ENCODE results near the gene OTOF. TPM values are rescaled to one million over a fixed set of nuclear protein-coding genes. Genes with fewer than 3 reads are reported as not detected.

Gene OTOF
- total and polyA plus RNA-seq, 5 donors from 2014 or later = 0.43 to 2.3 (median 0.51) TPM

DNA sequence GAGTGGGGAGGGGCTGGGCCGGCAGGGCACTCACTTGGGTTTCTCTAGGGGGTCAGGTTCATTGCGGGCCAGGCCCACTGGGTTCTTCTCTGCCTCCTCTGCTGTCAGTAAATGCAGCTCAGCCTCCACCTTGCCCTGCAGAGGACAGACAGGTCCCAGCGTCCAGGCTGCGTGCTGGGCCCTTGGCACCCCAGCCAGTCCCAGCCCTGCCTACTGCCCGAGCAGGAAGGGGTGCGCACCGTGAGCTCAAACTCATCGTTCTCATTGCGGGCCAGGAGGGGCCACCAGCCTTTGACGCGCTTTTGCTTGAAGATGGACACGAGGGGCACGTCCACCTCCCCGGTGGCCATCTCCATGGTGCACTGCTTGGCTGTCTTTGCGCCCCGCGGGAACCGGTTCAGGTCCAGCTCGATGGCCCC is 17.3 kb downstream of the OTOF start:
- Histone ChIP-seq H3K9me3 (ENCODE audit: control insufficient read depth in 2 of 2, low read length in 2 of 2) (no peaks in the 10 kb centered on the region), H3K27me3 (ENCODE audit: control insufficient read depth, insufficient read depth, low read length) (no peaks in the 10 kb centered on the region), H3K27ac (ENCODE audit: insufficient read depth, low read length, poor library complexity, severe bottlenecking) (no peak overlapping the region), H3K36me3 (ENCODE audit: control insufficient read depth, insufficient read depth, low read length) (no peaks in the 10 kb centered on the region), H3K4me1 (ENCODE audit: control insufficient read depth, insufficient read depth, low read length, poor library complexity, severe bottlenecking) (no peaks in the 10 kb centered on the region), H3K4me3 (ENCODE audit: low read depth, low read length) (no peak overlapping the region)
- Mint-ChIP-seq H3K9me3 (peaks cover 0 to 2% (median 0%) of the 10 kb centered on the region in 7 donors), H3K4me3 (no peak overlapping the region), H3K4me1 (no peaks in the 10 kb centered on the region), H3K36me3 (no peaks in the 10 kb centered on the region), H3K27ac (peak overlapping the region in 1 of 3 donors; percentile 26), H3K27me3 (peaks cover 4% of the 10 kb centered on the region)
- no peak for ATAC-seq (ENCODE audit: low read depth in 2 of 2)
- no peak for DNase-seq

DNA sequence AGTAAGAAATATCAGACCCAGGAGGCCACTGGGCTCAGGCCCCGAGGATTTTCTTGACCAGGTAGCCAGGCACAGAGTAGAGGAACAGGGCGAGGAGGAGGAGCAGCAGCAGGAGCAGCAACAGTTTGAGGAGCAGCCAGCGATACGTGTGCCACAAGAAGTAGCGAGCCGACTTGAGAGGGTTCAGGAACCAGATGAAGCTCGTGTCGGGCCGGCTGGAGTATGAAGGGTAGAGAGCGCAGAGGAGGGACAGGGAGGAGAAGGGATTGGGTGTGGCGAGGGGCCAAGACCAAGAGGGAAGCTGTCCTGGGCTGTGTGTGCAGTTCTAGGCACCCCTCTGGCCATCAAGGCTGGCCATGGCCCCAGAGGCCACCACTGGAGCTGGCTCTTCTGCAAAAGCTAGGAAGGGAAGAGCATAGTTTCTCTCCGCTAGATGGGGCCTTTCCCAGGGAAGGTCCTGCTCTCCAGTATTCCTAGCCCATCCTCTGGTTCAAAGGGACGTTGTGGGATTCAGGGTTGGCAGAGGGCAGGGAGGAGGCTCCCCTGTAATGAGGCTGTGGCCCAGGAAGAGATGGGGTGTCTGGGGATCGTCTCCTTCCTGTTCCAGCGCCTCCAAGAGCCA is 17.8 kb downstream of the OTOF start:
- no peaks in the 10 kb centered on the region for H3K4me1 Mint-ChIP-seq
- ATAC-seq (ENCODE audit: low read depth in 2 of 2) = no peak

DNA sequence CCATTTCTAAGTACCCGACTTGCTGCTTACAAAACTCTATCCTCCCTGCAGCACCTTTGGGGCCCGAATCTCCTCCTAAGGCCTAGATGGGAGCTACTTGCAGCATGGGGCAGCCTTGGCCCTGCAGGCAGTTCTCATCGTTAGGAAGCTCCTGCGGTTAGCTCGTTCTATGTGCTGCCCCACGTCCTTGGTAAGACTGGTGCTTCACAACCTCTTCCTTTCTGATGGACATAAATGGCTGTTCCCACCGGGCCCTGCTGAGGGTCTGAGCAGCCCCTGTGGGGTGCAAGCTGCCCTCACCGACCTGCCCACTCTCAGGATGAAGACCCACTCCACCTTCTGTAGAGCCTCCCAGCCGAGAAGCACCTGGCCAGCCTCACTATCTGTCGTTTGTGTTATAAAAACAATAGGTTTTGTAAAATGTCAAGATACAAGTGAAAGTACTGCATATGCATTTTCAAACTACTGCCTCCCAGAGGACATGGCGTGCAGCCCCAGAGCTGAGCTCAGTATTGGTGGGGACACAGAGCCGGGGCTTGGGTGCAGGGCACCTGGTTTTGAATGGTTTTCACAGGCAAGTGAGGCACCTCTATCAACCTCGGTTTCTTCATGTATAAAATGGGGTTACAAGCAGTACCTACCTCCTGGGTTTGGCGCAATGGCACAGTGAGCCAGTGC is 19.4 kb downstream of the OTOF start:
- no peak overlapping the region for H3K27ac ChIP-seq (ENCODE audit: insufficient read depth, low read length, poor library complexity, severe bottlenecking)

More for the DNA sequence above, 17.8 kb downstream of the OTOF start:
- H3K4me3 Mint-ChIP-seq = no peak overlapping the region
- no peak for DNase-seq
- no peak overlapping the region for H3K27ac Mint-ChIP-seq
- H3K36me3 ChIP-seq (ENCODE audit: control insufficient read depth, insufficient read depth, low read length) = no peaks in the 10 kb centered on the region
- peaks cover 0 to 2% (median 0%) of the 10 kb centered on the region in 7 donors for H3K9me3 Mint-ChIP-seq
- H3K27me3 ChIP-seq (ENCODE audit: control insufficient read depth, insufficient read depth, low read length) = no peaks in the 10 kb centered on the region
- H3K36me3 Mint-ChIP-seq = no peaks in the 10 kb centered on the region
- no peak overlapping the region for H3K27ac ChIP-seq (ENCODE audit: insufficient read depth, low read length, poor library complexity, severe bottlenecking)
- peaks cover 4% of the 10 kb centered on the region for H3K27me3 Mint-ChIP-seq
- no peaks in the 10 kb centered on the region for H3K9me3 ChIP-seq (ENCODE audit: control insufficient read depth in 2 of 2, low read length in 2 of 2)
- H3K4me3 ChIP-seq (ENCODE audit: low read depth, low read length) = no peak overlapping the region
- no peaks in the 10 kb centered on the region for H3K4me1 ChIP-seq (ENCODE audit: control insufficient read depth, insufficient read depth, low read length, poor library complexity, severe bottlenecking)

DNA sequence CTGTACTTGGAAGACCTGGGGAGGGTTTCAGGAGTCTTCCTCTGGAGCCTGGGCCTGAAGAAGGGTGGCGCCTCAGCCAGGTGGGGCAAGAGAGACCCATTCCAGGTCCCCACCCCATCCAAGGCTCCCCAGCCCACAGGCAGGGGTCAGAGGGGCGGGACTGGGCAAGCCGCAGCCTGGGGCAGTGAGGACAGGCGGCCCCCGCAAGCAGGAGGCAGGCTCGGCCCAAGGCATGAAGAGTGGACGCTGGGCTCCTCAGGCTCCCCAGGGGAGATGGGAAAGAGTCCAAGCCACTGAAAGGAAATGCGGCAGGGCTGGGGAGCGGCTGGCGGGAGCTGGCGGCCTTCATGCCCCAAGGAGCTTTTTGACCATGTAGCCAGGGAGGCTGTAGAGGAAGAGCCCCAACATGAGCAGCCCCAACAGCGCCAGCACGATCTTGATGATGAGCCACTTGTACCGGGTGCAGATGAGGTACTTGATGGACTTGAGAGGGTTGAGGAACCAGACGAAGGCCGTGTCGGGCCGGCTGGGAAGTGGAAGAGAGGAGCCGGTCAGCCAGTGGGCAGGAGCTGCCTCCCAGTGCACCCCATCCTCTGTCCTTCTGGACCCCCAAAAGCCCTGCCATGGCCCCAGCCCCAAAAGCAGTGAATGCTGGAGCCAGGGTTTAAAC is 20.1 kb downstream of the OTOF start:
- DNase-seq (no peak), ATAC-seq (ENCODE audit: low read depth in 2 of 2) (no peak)
- H3K27me3 ChIP-seq (ENCODE audit: control insufficient read depth, insufficient read depth, low read length) = no peaks in the 10 kb centered on the region
- no peak overlapping the region for H3K4me3 Mint-ChIP-seq
- no peak overlapping the region for H3K27ac ChIP-seq (ENCODE audit: insufficient read depth, low read length, poor library complexity, severe bottlenecking)
- H3K9me3 Mint-ChIP-seq = peaks cover 0 to 3% (median 0%) of the 10 kb centered on the region in 7 donors
- H3K4me1 ChIP-seq (ENCODE audit: control insufficient read depth, insufficient read depth, low read length, poor library complexity, severe bottlenecking) = no peaks in the 10 kb centered on the region
- H3K27ac Mint-ChIP-seq = no peak overlapping the region
- H3K9me3 ChIP-seq (ENCODE audit: control insufficient read depth in 2 of 2, low read length in 2 of 2) = no peaks in the 10 kb centered on the region
- no peaks in the 10 kb centered on the region for H3K36me3 ChIP-seq (ENCODE audit: control insufficient read depth, insufficient read depth, low read length)
- no peaks in the 10 kb centered on the region for H3K36me3 Mint-ChIP-seq
- no peak overlapping the region for H3K4me3 ChIP-seq (ENCODE audit: low read depth, low read length)
- H3K4me1 Mint-ChIP-seq = peaks cover 0 to under 1% (median 0%) of the 10 kb centered on the region in 4 donors
- H3K27me3 Mint-ChIP-seq = peaks cover 9% of the 10 kb centered on the region

More for the DNA sequence above, 19.4 kb downstream of the OTOF start:
- Histone ChIP-seq H3K4me3 (ENCODE audit: low read depth, low read length) (no peak overlapping the region), H3K9me3 (ENCODE audit: control insufficient read depth in 2 of 2, low read length in 2 of 2) (no peaks in the 10 kb centered on the region), H3K27me3 (ENCODE audit: control insufficient read depth, insufficient read depth, low read length) (no peaks in the 10 kb centered on the region), H3K4me1 (ENCODE audit: control insufficient read depth, insufficient read depth, low read length, poor library complexity, severe bottlenecking) (no peaks in the 10 kb centered on the region), H3K36me3 (ENCODE audit: control insufficient read depth, insufficient read depth, low read length) (no peaks in the 10 kb centered on the region)
- ATAC-seq (ENCODE audit: low read depth in 2 of 2) (no peak), DNase-seq (no peak)
- Mint-ChIP-seq H3K9me3 (peaks cover 0 to 3% (median 0%) of the 10 kb centered on the region in 7 donors), H3K36me3 (no peaks in the 10 kb centered on the region), H3K27ac (no peak overlapping the region), H3K27me3 (peaks cover 4% of the 10 kb centered on the region), H3K4me3 (no peak overlapping the region), H3K4me1 (no peaks in the 10 kb centered on the region)

DNA sequence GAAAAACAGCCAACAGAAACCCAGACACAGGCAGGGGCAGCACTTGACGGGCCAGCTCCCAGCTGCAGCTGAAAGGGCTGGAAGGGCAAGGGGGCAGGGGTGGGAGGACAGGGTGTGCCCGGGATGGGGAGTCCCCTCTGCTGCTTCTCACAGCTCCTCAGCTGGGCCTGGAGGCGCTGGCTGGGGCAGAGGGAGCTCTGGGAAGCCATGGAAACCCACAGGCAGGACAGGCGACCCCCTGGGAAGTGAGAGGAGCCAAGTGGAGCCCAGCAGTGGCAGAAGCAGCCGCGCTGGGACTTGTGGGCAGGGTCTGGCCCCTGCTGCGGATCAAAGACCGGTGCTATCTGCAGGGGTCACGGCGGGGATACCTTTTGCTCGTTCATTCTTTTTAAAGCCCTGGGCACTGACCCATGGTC is 20.7 kb downstream of the OTOF start:
- no peak overlapping the region for H3K27ac Mint-ChIP-seq
- H3K4me1 Mint-ChIP-seq = peaks cover 0 to 5% (median 0%) of the 10 kb centered on the region in 4 donors
- Histone ChIP-seq H3K4me1 (ENCODE audit: control insufficient read depth, insufficient read depth, low read length, poor library complexity, severe bottlenecking) (no peaks in the 10 kb centered on the region), H3K27ac (ENCODE audit: insufficient read depth, low read length, poor library complexity, severe bottlenecking) (no peak overlapping the region), H3K27me3 (ENCODE audit: control insufficient read depth, insufficient read depth, low read length) (no peaks in the 10 kb centered on the region), H3K4me3 (ENCODE audit: low read depth, low read length) (no peak overlapping the region), H3K9me3 (ENCODE audit: control insufficient read depth in 2 of 2, low read length in 2 of 2) (no peaks in the 10 kb centered on the region), H3K36me3 (ENCODE audit: control insufficient read depth, insufficient read depth, low read length) (no peaks in the 10 kb centered on the region)
- no peaks in the 10 kb centered on the region for H3K36me3 Mint-ChIP-seq
- ATAC-seq (ENCODE audit: low read depth in 2 of 2) (no peak), DNase-seq (no peak)
- H3K9me3 Mint-ChIP-seq = peaks cover 0 to 3% (median 0%) of the 10 kb centered on the region in 7 donors
- peaks cover 10% of the 10 kb centered on the region for H3K27me3 Mint-ChIP-seq
- no peak overlapping the region for H3K4me3 Mint-ChIP-seq

DNA sequence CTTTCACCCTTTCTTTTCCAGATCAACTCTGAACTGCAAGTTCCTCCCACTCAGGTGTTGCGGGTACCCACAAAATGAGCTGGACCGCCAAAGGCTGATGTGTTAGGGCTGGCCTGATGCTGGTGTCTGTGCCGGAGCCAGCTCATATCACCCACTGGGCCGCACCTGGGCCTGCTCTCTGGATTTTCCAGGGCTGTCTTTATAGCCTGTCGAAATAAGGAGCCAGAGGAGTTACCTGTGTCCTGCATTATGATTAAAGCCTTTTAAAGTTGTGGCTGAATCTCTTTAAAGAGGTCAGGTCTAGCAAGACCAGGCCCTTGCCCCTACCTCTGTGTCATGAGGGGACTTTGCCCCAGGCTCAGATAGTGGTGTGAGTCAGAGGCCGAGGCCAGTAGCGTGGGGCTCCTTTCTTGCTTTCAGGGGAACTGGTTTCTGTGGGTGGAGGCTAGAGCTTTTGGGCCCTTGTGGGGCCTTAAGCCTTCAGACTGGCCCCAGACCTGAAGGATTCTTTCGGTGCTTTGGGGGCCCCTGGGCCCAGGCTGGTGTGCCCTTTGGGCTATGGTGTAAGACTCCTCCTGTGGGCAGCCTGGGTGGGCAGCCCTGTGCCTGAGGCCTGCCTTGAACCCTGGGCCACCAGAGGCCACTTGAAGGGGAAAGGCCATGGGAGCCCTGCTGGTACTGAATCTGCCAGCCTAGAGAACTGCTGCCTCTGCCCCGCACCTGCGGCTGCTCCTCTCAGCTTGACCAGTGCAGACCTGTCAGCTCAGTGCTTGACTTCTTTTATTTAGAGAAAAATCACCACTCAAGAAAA is 21.3 kb downstream of the OTOF start:
- H3K36me3 ChIP-seq (ENCODE audit: control insufficient read depth, insufficient read depth, low read length) = no peaks in the 10 kb centered on the region
- Mint-ChIP-seq H3K4me3 (no peak overlapping the region), H3K9me3 (peaks cover 0 to 3% (median 0%) of the 10 kb centered on the region in 7 donors), H3K27ac (no peak overlapping the region), H3K4me1 (peaks cover 0 to 5% (median 0%) of the 10 kb centered on the region in 4 donors), H3K36me3 (no peaks in the 10 kb centered on the region), H3K27me3 (peaks cover 10% of the 10 kb centered on the region)
- DNase-seq (no peak), ATAC-seq (ENCODE audit: low read depth in 2 of 2) (no peak)
- no peak overlapping the region for H3K4me3 ChIP-seq (ENCODE audit: low read depth, low read length)
- H3K27me3 ChIP-seq (ENCODE audit: control insufficient read depth, insufficient read depth, low read length) = peaks cover 1% of the 10 kb centered on the region
- H3K9me3 ChIP-seq (ENCODE audit: control insufficient read depth in 2 of 2, low read length in 2 of 2) = no peaks in the 10 kb centered on the region
- no peak overlapping the region for H3K27ac ChIP-seq (ENCODE audit: insufficient read depth, low read length, poor library complexity, severe bottlenecking)
- H3K4me1 ChIP-seq (ENCODE audit: control insufficient read depth, insufficient read depth, low read length, poor library complexity, severe bottlenecking) = no peaks in the 10 kb centered on the region

DNA sequence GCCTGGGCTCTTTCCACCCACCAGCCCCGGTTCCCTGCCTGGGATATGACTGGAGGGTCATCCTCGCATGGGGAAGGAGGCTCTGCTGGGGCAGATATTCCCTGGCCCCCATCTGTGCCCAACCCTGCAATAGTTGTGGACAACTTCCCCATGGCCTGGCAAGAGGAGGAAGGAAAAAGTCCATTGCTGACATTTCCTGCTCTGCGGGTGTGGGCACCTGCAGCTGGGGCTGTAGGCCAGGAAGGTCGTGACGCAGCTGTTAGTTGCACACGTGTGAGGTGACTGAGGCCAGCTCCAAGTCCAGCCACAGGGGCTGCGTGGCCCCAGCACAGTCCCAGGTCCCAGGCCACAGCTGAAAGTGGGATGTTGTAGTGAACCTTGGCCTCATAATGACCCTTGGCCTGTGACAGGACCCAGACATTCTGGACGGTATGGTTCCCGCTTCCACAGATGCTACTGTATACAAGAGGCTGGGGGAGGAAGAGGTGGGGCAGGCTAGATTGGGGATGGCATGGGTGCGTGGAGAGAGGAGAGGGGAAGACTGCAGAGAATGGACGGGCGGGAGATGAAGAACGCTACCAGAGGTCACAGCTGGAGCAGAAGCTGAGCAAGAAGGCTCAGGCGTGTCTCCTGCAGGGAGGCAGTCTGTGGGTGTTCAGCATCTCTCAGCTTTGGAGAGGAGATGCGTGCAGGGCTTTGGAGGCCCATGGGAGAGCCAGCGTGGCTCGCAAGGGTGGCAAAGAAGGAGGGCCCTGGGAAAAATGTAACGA is 22.1 kb downstream of the OTOF start:
- no peak overlapping the region for H3K27ac Mint-ChIP-seq
- no peak for ATAC-seq (ENCODE audit: low read depth in 2 of 2)

More for the DNA sequence above, 22.1 kb downstream of the OTOF start:
- Histone ChIP-seq H3K4me3 (ENCODE audit: low read depth, low read length) (no peak overlapping the region), H3K36me3 (ENCODE audit: control insufficient read depth, insufficient read depth, low read length) (no peaks in the 10 kb centered on the region), H3K4me1 (ENCODE audit: control insufficient read depth, insufficient read depth, low read length, poor library complexity, severe bottlenecking) (no peaks in the 10 kb centered on the region), H3K27me3 (ENCODE audit: control insufficient read depth, insufficient read depth, low read length) (peaks cover 2% of the 10 kb centered on the region), H3K27ac (ENCODE audit: insufficient read depth, low read length, poor library complexity, severe bottlenecking) (no peak overlapping the region), H3K9me3 (ENCODE audit: control insufficient read depth in 2 of 2, low read length in 2 of 2) (no peaks in the 10 kb centered on the region)
- H3K4me1 Mint-ChIP-seq = peaks cover 0 to 5% (median 0%) of the 10 kb centered on the region in 4 donors
- peaks cover 10% of the 10 kb centered on the region for H3K27me3 Mint-ChIP-seq
- no peak for DNase-seq
- peaks cover 0 to 3% (median 0%) of the 10 kb centered on the region in 7 donors for H3K9me3 Mint-ChIP-seq
- no peaks in the 10 kb centered on the region for H3K36me3 Mint-ChIP-seq
- H3K4me3 Mint-ChIP-seq = no peak overlapping the region
